ENCODE data around the gene MROH7.

DNA sequence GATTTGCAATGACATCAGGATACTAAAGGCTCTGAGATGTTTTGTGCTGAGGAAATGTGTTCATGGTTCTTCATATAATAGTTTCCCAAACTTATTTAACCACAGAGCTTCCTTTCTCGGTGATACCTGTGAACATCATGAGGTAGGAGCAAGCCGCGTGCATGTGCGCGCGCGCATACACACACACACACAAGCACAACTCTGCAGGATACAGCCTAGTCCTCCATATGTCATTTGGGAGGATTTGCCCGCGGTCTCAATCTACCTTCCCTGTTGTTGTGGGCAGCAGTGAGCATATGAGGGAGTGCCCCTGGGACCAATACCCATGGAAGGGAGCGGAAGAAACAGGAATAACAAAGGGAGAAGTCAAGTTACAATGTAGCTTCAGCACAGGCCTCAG, 61.9 kb downstream of the MROH7 start:
- TF ChIP-seq ZFP82 (CRISPR knock-in tag; IDR thresholded peaks at IDR 0.05; ENCODE audit: borderline replicate concordance) (no peak), ZBTB33 (CRISPR knock-in tag; IDR thresholded peaks at IDR 0.05) (no peak), GABPA (IDR thresholded peaks at IDR 0.05; ENCODE audit: low read depth, low read length) (no peak), GABPA (CRISPR knock-in tag; IDR thresholded peaks at IDR 0.05; ENCODE audit: low read depth) (no peak), ZKSCAN1 (IDR thresholded peaks at IDR 0.05; ENCODE audit: low read length) (no peak), SUZ12 (IDR thresholded peaks at IDR 0.05; ENCODE audit: low read depth, low read length) (no peak), ZNF513 (CRISPR knock-in tag; conservative IDR thresholded peaks at IDR 0.05) (no peak), NFKBIZ (CRISPR knock-in tag; IDR thresholded peaks at IDR 0.05) (no peak), FOSL1 (CRISPR knock-in tag; IDR thresholded peaks at IDR 0.05; ENCODE audit: borderline replicate concordance) (no peak), BATF2 (CRISPR knock-in tag; IDR thresholded peaks at IDR 0.05) (no peak), EP300 (IDR thresholded peaks at IDR 0.05; ENCODE audit: low read depth in 2 of 2, low read length in 2 of 2) (no peak), EP300 (CRISPR knock-in tag; IDR thresholded peaks at IDR 0.05; ENCODE audit: borderline replicate concordance) (no peak), CENPBD1 (CRISPR knock-in tag; IDR thresholded peaks at IDR 0.05; ENCODE audit: borderline replicate concordance, low read depth) (no peak), SOX6 (IDR thresholded peaks at IDR 0.05) (no peak), SOX6 (CRISPR knock-in tag; IDR thresholded peaks at IDR 0.05) (no peak), GFI1 (CRISPR knock-in tag; IDR thresholded peaks at IDR 0.05; ENCODE audit: borderline replicate concordance) (no peak)
- TF ChIP-seq, protein P1, sequence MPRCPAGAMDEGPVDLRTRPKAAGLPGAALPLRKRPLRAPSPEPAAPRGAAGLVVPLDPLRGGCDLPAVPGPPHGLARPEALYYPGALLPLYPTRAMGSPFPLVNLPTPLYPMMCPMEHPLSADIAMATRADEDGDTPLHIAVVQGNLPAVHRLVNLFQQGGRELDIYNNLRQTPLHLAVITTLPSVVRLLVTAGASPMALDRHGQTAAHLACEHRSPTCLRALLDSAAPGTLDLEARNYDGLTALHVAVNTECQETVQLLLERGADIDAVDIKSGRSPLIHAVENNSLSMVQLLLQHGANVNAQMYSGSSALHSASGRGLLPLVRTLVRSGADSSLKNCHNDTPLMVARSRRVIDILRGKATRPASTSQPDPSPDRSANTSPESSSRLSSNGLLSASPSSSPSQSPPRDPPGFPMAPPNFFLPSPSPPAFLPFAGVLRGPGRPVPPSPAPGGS (CRISPR knock-in tag; IDR thresholded peaks at IDR 0.05), result no peak

Measured in HepG2 (cell line).